GM19043 (cell line): ENCODE measurements around the gene MKI67.

Source experiments
- ATAC-seq: cut with Tn5 transposase; IDR thresholded peaks from one replicate; pipeline ENCODE4 v1.9.1; 2021; ENCODE audit warnings: low read depth; ENCODE audit not compliant: unreplicated experiment

The MKI67 gene

GRCh38 chr10:128086003-128086863, 40.0 kb downstream of the MKI67 start:
- ATAC-seq, result no peak

GRCh38 chr10:128084991-128085390, 41.2 kb downstream of the MKI67 start:
- no peak for ATAC-seq

- ATAC-seq, result no peak
These were observed 41.9 kb downstream of the MKI67 start for GRCh38 chr10:128084364-128084763.

- ATAC-seq, result no peak
These were observed 42.9 kb downstream of the MKI67 start for GRCh38 chr10:128083191-128083895.

GRCh38 chr10:128081720-128082119, 44.5 kb downstream of the MKI67 start:
- ATAC-seq, result no peak

- ATAC-seq, result no peak
These were observed 45.0 kb downstream of the MKI67 start for GRCh38 chr10:128081222-128081621.

- no peak for ATAC-seq
These were observed 45.6 kb downstream of the MKI67 start for GRCh38 chr10:128080641-128081040.

GRCh38 chr10:128080231-128080630, 46.0 kb downstream of the MKI67 start:
- ATAC-seq, result no peak

GRCh38 chr10:128078136-128078969, 47.9 kb downstream of the MKI67 start:
- ATAC-seq, result no peak

- no peak for ATAC-seq
These were observed 48.9 kb downstream of the MKI67 start for GRCh38 chr10:128077155-128077875.

- no peak for ATAC-seq
These were observed 51.6 kb downstream of the MKI67 start for GRCh38 chr10:128074589-128074988.

GRCh38 chr10:128073890-128074289, 52.3 kb downstream of the MKI67 start:
- no peak for ATAC-seq

- no peak for ATAC-seq
These were observed 53.1 kb downstream of the MKI67 start for GRCh38 chr10:128072941-128073645.

- ATAC-seq, result no peak
These were observed 54.2 kb downstream of the MKI67 start for GRCh38 chr10:128072046-128072445.

GRCh38 chr10:128071417-128071782, 54.8 kb downstream of the MKI67 start:
- no peak for ATAC-seq

GRCh38 chr10:128070721-128071416, 55.4 kb downstream of the MKI67 start:
- ATAC-seq, result no peak

- no peak for ATAC-seq
These were observed 56.1 kb downstream of the MKI67 start for GRCh38 chr10:128070161-128070560.

- ATAC-seq, result peak; percentile 40
These were observed 56.7 kb downstream of the MKI67 start for GRCh38 chr10:128069351-128070051.
